ENCODE measurements around the gene GCN1. TPM values are rescaled to one million over a fixed set of nuclear protein-coding genes. Genes with fewer than 3 reads are reported as not detected.
A peak's percentile ranks its signal among the peaks of the same experiment; 100 is the strongest.

The GCN1 gene
- polyA plus RNA-seq, 3 donors, result 5.0 to 22.1 (median 8.3) TPM

DNA sequence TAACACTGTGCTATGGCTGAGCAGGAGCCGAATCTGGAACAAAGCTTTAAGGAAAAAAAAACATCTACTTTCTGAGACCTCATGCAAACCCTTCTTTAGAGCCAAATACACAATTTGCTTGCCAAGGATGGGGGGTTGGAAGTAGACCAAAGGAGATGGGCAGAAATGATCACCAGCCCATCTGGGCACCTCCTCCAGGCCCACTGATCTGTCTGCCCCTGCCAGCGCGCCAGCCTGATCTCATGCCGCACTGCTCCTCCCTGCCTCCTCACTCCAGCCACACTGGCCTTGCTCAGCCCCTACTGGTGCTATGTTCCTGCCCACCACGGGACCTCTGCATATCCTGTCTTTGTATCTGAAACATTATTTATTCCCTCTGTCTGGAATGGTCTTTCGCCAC, 53.2 kb downstream of the GCN1 start:
- H3K4me3 Mint-ChIP-seq, result no peak overlapping the region
- intact Hi-C loops (cut with micrococcal nuclease), result no loop called here
- no peaks in the 10 kb centered on the region for H3K4me1 Mint-ChIP-seq
- H3K4me2 ChIP-seq (replicated peaks; ENCODE audit: extremely low read depth, low read length, poor library complexity, severe bottlenecking), result no peak overlapping the region
- no peaks in the 10 kb centered on the region for H3K79me2 ChIP-seq (ENCODE audit: insufficient read depth, low read length)
- no peak for DNase-seq
- WGBS (ENCODE audit: insufficient coverage), result 100% methylated on average over 5 of the region's 6 CpGs
- no peaks in the 10 kb centered on the region for H3K9me3 ChIP-seq (replicated peaks in 1 of 2; ENCODE audit: control insufficient read depth in 1 of 2, insufficient read depth in 1 of 2, low read length in 2 of 2)
- no peak overlapping the region for H3K9ac ChIP-seq (ENCODE audit: insufficient read depth, low read length, poor library complexity, severe bottlenecking)
- no peaks in the 10 kb centered on the region for H3K4me1 ChIP-seq (ENCODE audit: control insufficient read depth in 1 of 2, insufficient read depth in 2 of 2, low read length in 2 of 2)
- H3K36me3 Mint-ChIP-seq, result peaks cover 87 to 98% of the 10 kb centered on the region in 2 donors
- H3K27ac Mint-ChIP-seq, result peak overlapping the region in 2 of 7 donors; percentile 5 to 11
- no peaks in the 10 kb centered on the region for H4K20me1 ChIP-seq (ENCODE audit: insufficient read depth, low read length)
- no peaks in the 10 kb centered on the region for H3K27me3 ChIP-seq (ENCODE audit: control insufficient read depth in 2 of 2, insufficient read depth in 2 of 2, low read length in 2 of 2)
- H2AFZ ChIP-seq (ENCODE audit: insufficient read depth, low read depth, low read length, poor library complexity, severe bottlenecking), result no peak overlapping the region
- H3K36me3 ChIP-seq (replicated peaks in 1 of 2; ENCODE audit: control insufficient read depth in 1 of 2, insufficient read depth in 2 of 2, low read length in 2 of 2), result peaks cover 89 to 99% of the 10 kb centered on the region in 2 donors
- H3K9me3 Mint-ChIP-seq, result peaks cover 0 to 2% (median 0%) of the 10 kb centered on the region in 7 donors
- TF ChIP-seq, protein P1, sequence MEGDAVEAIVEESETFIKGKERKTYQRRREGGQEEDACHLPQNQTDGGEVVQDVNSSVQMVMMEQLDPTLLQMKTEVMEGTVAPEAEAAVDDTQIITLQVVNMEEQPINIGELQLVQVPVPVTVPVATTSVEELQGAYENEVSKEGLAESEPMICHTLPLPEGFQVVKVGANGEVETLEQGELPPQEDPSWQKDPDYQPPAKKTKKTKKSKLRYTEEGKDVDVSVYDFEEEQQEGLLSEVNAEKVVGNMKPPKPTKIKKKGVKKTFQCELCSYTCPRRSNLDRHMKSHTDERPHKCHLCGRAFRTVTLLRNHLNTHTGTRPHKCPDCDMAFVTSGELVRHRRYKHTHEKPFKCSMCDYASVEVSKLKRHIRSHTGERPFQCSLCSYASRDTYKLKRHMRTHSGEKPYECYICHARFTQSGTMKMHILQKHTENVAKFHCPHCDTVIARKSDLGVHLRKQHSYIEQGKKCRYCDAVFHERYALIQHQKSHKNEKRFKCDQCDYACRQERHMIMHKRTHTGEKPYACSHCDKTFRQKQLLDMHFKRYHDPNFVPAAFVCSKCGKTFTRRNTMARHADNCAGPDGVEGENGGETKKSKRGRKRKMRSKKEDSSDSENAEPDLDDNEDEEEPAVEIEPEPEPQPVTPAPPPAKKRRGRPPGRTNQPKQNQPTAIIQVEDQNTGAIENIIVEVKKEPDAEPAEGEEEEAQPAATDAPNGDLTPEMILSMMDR (IDR thresholded peaks at IDR 0.05), result no peak
- no peak overlapping the region for H3K27ac ChIP-seq (ENCODE audit: low read depth in 1 of 2, low read length in 2 of 2)
- H3K4me3 ChIP-seq (replicated peaks in 1 of 3; ENCODE audit: low read depth in 2 of 3, low read length in 3 of 3), result no peak overlapping the region
- no peaks in the 10 kb centered on the region for H3K27me3 Mint-ChIP-seq (ENCODE audit: low read depth in 3 of 3)

DNA sequence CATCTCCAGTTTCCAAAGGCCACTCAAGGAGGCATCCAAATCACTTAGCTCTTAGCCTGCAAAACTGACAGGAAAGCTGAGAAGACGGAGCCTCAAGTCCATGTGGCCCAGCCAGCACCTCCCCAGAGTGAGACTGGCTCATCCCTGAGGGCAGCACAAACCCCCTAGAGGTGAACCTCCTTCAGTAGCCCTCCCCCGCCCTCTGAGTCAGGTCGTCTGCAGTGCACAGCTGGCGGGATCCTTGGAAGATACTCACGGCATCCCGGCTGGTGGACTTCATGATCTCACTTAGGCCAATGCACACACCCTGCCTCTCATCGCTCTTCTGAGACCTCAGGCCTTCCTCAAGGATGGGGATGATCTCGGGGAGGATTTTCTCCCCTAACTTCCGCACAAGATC, 53.9 kb downstream of the GCN1 start:
- Histone ChIP-seq H3K4me2 (replicated peaks; ENCODE audit: extremely low read depth, low read length, poor library complexity, severe bottlenecking) (no peak overlapping the region), H3K9me3 (replicated peaks in 1 of 2; ENCODE audit: control insufficient read depth in 1 of 2, insufficient read depth in 1 of 2, low read length in 2 of 2) (no peaks in the 10 kb centered on the region), H3K4me3 (replicated peaks in 1 of 3; ENCODE audit: low read depth in 2 of 3, low read length in 3 of 3) (no peak overlapping the region), H3K9ac (ENCODE audit: insufficient read depth, low read length, poor library complexity, severe bottlenecking) (no peak overlapping the region), H2AFZ (ENCODE audit: insufficient read depth, low read depth, low read length, poor library complexity, severe bottlenecking) (no peak overlapping the region), H3K4me1 (ENCODE audit: control insufficient read depth in 1 of 2, insufficient read depth in 2 of 2, low read length in 2 of 2) (no peaks in the 10 kb centered on the region), H3K27me3 (ENCODE audit: control insufficient read depth in 2 of 2, insufficient read depth in 2 of 2, low read length in 2 of 2) (no peaks in the 10 kb centered on the region), H3K36me3 (replicated peaks in 1 of 2; ENCODE audit: control insufficient read depth in 1 of 2, insufficient read depth in 2 of 2, low read length in 2 of 2) (peaks cover 94 to 100% of the 10 kb centered on the region in 2 donors), H3K27ac (ENCODE audit: low read depth in 1 of 2, low read length in 2 of 2) (no peak overlapping the region), H4K20me1 (ENCODE audit: insufficient read depth, low read length) (no peaks in the 10 kb centered on the region), H3K79me2 (ENCODE audit: insufficient read depth, low read length) (no peaks in the 10 kb centered on the region)
- no peak for DNase-seq
- H3K27ac Mint-ChIP-seq, result peak overlapping the region in 2 of 7 donors; percentile 25 to 48
- H3K4me1 Mint-ChIP-seq, result no peaks in the 10 kb centered on the region
- peaks cover 0 to 2% (median 0%) of the 10 kb centered on the region in 7 donors for H3K9me3 Mint-ChIP-seq
- no peak overlapping the region for H3K4me3 Mint-ChIP-seq
- TF ChIP-seq, protein P1 (IDR thresholded peaks at IDR 0.05), result no peak
- H3K36me3 Mint-ChIP-seq, result peaks cover 92 to 100% of the 10 kb centered on the region in 2 donors
- intact Hi-C loops (cut with micrococcal nuclease), result no loop called here
- H3K27me3 Mint-ChIP-seq (ENCODE audit: low read depth in 3 of 3), result no peaks in the 10 kb centered on the region
- 100% methylated on average over 6 of the region's 9 CpGs for WGBS (ENCODE audit: insufficient coverage)
